MCF 10A (cell line): ENCODE results near the gene MSS51. TPM values are rescaled to one million over a fixed set of nuclear protein-coding genes. Genes with fewer than 3 reads are reported as not detected.

ENCODE experiments used
- BruUV-seq: library from RNA; stranded (reverse); fragments of 400-500 nt; replicated peaks from 2 replicates; lab custom pipeline; 2021; lab: Mats Ljungman, UMichigan
- CTCF ChIA-PET: fragments of 300-600 bp; sonication (Branson Sonifier 250); formaldehyde crosslinking; extraction: SDS; loops from one replicate; lab custom pipeline; 2021; ENCODE audit warnings: antibody characterized with exemption, inconsistent platforms; lab: Yijun Ruan, JAX
- POLR2A ChIA-PET: fragments of 300-600, 350-650 bp; sonication (Branson Sonifier 250); formaldehyde crosslinking; extraction: SDS; loops from one replicate; lab custom pipeline; 2020; ENCODE audit warnings: antibody characterized with exemption, inconsistent platforms; lab: Yijun Ruan, JAX
- DNase-seq: peaks from one replicate; pipeline ENCODE4 v3.0.0-alpha.2; 2018; ENCODE audit not compliant: unreplicated experiment
- H3K27ac Mint-ChIP-seq: one replicate; pipeline ENCODE4 v1.8.0; 2022; ENCODE audit warnings: mild to moderate bottlenecking, low read depth, mixed read lengths; ENCODE audit not compliant: unreplicated experiment
- H3K27me3 Mint-ChIP-seq: one replicate; pipeline ENCODE4 v1.8.0; 2022; ENCODE audit warnings: mixed read lengths; ENCODE audit not compliant: insufficient read depth, unreplicated experiment
- H3K36me3 Mint-ChIP-seq: one replicate; pipeline ENCODE4 v1.8.0; 2022; ENCODE audit warnings: mild to moderate bottlenecking, moderate library complexity, mixed read lengths; ENCODE audit not compliant: insufficient read depth, unreplicated experiment
- H3K4me1 Mint-ChIP-seq: one replicate; pipeline ENCODE4 v1.8.0; 2022; ENCODE audit warnings: mixed read lengths; ENCODE audit not compliant: insufficient read depth, unreplicated experiment
- H3K4me3 Mint-ChIP-seq: one replicate; pipeline ENCODE4 v1.8.0; 2022; ENCODE audit warnings: mild to moderate bottlenecking, moderate library complexity, mixed read lengths; ENCODE audit not compliant: unreplicated experiment
- H3K9me3 Mint-ChIP-seq: one replicate; pipeline ENCODE4 v1.8.0; 2022; ENCODE audit warnings: mixed read lengths; ENCODE audit not compliant: unreplicated experiment
- intact Hi-C: fragments of 100-400 bp; cut with micrococcal nuclease; formaldehyde crosslinking; loops from 2 replicates; pipeline ENCODE4 v1.14.1; 2022
- total RNA-seq: library from RNA; stranded (reverse); gene quantifications from 2 replicates; pipeline ENCODE4 v1.2.3, GENCODE V29; 2022
- TF ChIP-seq, protein P1 (sequence below): fragments of 200-600 bp; IDR thresholded peaks from one replicate; pipeline ENCODE4 v1.8.0; 2022; ENCODE audit warnings: antibody characterized with exemption, mild to moderate bottlenecking; ENCODE audit not compliant: unreplicated experiment

The MSS51 gene
- total RNA-seq, 1 experiment from 2014 or later = 1.8 TPM

DNA sequence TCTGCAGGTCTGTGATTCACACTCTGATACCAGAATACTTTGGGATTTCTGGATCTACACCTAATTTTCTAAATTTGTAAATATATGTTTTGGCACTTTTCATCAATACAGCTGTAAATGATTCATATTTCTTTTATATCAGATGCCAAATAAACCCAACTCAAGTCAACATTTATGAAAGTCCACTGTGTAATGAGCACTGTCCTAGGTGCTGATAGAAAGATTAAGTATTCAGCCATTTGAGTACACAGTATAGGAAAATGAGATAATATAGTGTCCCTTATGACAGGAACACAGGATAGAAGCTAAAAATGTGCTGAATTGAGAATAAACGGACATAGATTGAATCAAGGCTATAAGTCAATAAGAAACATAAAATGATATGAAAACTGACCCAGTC lies 25.9 kb downstream of the MSS51 start:
- Mint-ChIP-seq H3K4me3 (no peak overlapping the region), H3K9me3 (no peaks in the 10 kb centered on the region), H3K4me1 (peaks cover 21% of the 10 kb centered on the region), H3K36me3 (peaks cover 27% of the 10 kb centered on the region), H3K27me3 (no peaks in the 10 kb centered on the region), H3K27ac (no peak overlapping the region)
- intact Hi-C loops = no loop called here
- no peak for DNase-seq
- TF ChIP-seq, protein P1, sequence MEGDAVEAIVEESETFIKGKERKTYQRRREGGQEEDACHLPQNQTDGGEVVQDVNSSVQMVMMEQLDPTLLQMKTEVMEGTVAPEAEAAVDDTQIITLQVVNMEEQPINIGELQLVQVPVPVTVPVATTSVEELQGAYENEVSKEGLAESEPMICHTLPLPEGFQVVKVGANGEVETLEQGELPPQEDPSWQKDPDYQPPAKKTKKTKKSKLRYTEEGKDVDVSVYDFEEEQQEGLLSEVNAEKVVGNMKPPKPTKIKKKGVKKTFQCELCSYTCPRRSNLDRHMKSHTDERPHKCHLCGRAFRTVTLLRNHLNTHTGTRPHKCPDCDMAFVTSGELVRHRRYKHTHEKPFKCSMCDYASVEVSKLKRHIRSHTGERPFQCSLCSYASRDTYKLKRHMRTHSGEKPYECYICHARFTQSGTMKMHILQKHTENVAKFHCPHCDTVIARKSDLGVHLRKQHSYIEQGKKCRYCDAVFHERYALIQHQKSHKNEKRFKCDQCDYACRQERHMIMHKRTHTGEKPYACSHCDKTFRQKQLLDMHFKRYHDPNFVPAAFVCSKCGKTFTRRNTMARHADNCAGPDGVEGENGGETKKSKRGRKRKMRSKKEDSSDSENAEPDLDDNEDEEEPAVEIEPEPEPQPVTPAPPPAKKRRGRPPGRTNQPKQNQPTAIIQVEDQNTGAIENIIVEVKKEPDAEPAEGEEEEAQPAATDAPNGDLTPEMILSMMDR = no peak
- POLR2A ChIA-PET = interaction anchor here (1.1 kb wide), 1 partner anchor 154 kb away, joined by 4 read pairs; no protein-coding TSS in a partner anchor
- BruUV-seq = no TSS peak
- CTCF ChIA-PET = interaction anchor here (0.7 kb wide), 1 partner anchor 237 kb away, joined by 3 read pairs; no protein-coding TSS in a partner anchor

DNA sequence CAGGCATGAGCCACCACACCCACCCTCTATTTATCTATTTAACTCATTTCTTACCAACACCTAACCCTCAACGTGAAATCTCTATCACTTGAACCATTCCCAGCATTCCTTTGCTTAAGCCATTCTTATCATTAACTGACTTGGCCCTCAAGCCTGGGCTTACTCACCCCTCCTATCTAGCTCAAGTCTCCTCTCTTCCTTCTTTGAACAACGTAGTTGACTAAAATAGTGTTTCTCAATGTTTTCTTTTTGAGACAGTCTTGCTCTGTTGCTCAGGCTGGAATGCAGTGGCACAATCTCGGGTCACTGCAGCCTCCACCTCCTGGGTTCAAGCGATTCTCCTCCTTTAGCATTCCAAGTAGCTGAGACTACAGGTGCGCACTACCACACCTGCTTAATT lies 26.5 kb downstream of the MSS51 start:
- peaks cover 30% of the 10 kb centered on the region for H3K36me3 Mint-ChIP-seq
- no peak overlapping the region for H3K4me3 Mint-ChIP-seq
- H3K9me3 Mint-ChIP-seq = no peaks in the 10 kb centered on the region
- H3K27ac Mint-ChIP-seq = no peak overlapping the region
- no peak for DNase-seq
- BruUV-seq = no TSS peak
- ChIA-PET POLR2A (interaction anchor here (1.1 kb wide), 1 partner anchor 153 kb away, joined by 4 read pairs; no protein-coding TSS in a partner anchor), CTCF (interaction anchor here (0.7 kb wide), 1 partner anchor 238 kb away, joined by 3 read pairs; no protein-coding TSS in a partner anchor)
- H3K4me1 Mint-ChIP-seq = peaks cover 21% of the 10 kb centered on the region
- no peaks in the 10 kb centered on the region for H3K27me3 Mint-ChIP-seq
- intact Hi-C loops = no loop called here
- TF ChIP-seq, protein P1 = no peak

DNA sequence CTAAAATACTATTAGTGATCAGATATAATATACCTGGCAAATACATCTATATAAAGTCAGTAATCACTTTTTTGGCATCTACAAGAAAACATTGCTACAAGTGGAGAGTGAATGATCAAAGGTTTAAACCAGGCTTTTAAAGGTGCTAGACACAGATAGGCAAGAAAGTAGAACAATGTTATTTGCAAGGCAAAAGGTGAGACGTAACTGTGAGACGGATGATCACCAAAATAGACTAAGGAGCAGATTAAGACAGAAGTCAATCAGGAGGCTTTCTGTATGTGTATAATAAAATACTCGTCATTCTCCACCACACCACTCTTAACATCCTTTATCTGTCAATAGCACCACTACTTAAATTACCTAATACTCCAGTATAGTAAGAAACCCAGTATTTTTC lies 27.8 kb downstream of the MSS51 start:
- CTCF ChIA-PET = interaction anchor here (0.9 kb wide), 1 partner anchor 9 kb away, joined by 4 read pairs; no protein-coding TSS in a partner anchor
- no peaks in the 10 kb centered on the region for H3K9me3 Mint-ChIP-seq

DNA sequence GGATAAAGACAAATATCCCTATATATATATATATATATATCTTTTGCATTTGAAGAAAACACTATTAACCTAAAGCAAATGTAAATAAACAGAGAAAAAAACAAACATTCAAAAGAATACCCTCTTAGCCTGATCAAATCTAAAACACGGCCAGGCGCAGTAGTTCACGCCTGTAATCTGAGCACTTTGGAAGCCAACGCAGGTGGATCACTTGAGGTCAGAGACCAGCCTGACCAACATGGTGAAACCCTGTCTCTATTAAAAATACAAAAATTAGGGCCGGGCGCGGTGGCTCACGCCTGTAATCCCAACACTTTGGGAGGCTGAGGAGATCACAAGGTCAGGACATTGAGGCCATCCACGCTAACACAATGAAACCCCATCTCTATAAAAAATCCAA lies 28.7 kb downstream of the MSS51 start:
- no TSS peak for BruUV-seq
- TF ChIP-seq, protein P1 = no peak
- H3K36me3 Mint-ChIP-seq = peaks cover 44% of the 10 kb centered on the region
- no peak overlapping the region for H3K27ac Mint-ChIP-seq
- H3K27me3 Mint-ChIP-seq = no peaks in the 10 kb centered on the region
- H3K4me1 Mint-ChIP-seq = peaks cover 21% of the 10 kb centered on the region
- no peaks in the 10 kb centered on the region for H3K9me3 Mint-ChIP-seq
- no peak overlapping the region for H3K4me3 Mint-ChIP-seq
- POLR2A ChIA-PET = interaction anchor here (0.6 kb wide), 1 partner anchor 528 kb away, joined by 3 read pairs; no protein-coding TSS in a partner anchor
- DNase-seq = no peak
- intact Hi-C loops = no loop called here
- CTCF ChIA-PET = interaction anchor here (0.5 kb wide), 1 partner anchor 1041 kb away, joined by 3 read pairs; no protein-coding TSS in a partner anchor

More for the DNA sequence above, 27.8 kb downstream of the MSS51 start:
- TF ChIP-seq, protein P1 = no peak
- no TSS peak for BruUV-seq
- intact Hi-C loops = no loop called here
- no peak overlapping the region for H3K27ac Mint-ChIP-seq
- H3K36me3 Mint-ChIP-seq = peaks cover 35% of the 10 kb centered on the region
- no peaks in the 10 kb centered on the region for H3K27me3 Mint-ChIP-seq
- POLR2A ChIA-PET = no interaction called here
- no peak overlapping the region for H3K4me3 Mint-ChIP-seq
- H3K4me1 Mint-ChIP-seq = peaks cover 21% of the 10 kb centered on the region
- no peak for DNase-seq
